OCI-LY7 (cell line): ENCODE data around the gene SFXN5. TPM values are rescaled to one million over a fixed set of nuclear protein-coding genes. Genes with fewer than 3 reads are reported as not detected.

Experiments
- BruUV-seq: library from RNA; stranded (reverse); fragments of 400-500 nt; replicated peaks from 2 replicates; lab custom pipeline; 2021; lab: Mats Ljungman, UMichigan
- CTCF ChIA-PET: fragments of 300-600 bp; sonication (Branson Sonifier 250); formaldehyde crosslinking; loops from one replicate; lab custom pipeline; 2022; ENCODE audit warnings: antibody characterized with exemption; ENCODE audit not compliant: unreplicated experiment; lab: Charles Lee
- POLR2A ChIA-PET: fragments of 300-600 bp; sonication (Branson Sonifier 250); formaldehyde crosslinking; loops from one replicate; lab custom pipeline; 2022; ENCODE audit warnings: antibody characterized with exemption; lab: Charles Lee
- DNase-seq: peaks from one replicate; pipeline ENCODE4 v3.0.0-alpha.2; 2015; ENCODE audit warnings: low spot score
- H2AFZ ChIP-seq: fragments of 200-600 bp; sonication (generic), shearing (Covaris generic); 2 replicates; pipeline ENCODE4 v1.6.1; 2014; ENCODE audit warnings: mild to moderate bottlenecking, antibody characterized with exemption, low read length, moderate library complexity
- H3K27ac ChIP-seq: fragments of 200-600 bp; sonication (generic); 2 replicates; pipeline ENCODE4 v1.5.1; 2014; ENCODE audit warnings: mixed run types, low read depth, mild to moderate bottlenecking, moderate library complexity, low read length, inconsistent platforms; ENCODE audit not compliant: poor library complexity, severe bottlenecking
- H3K36me3 ChIP-seq: fragments of 200-600 bp; sonication (generic); 2 replicates; pipeline ENCODE4 v1.6.1; 2014; ENCODE audit warnings: mild to moderate bottlenecking, antibody characterized with exemption, low read length, moderate library complexity, mixed read lengths; ENCODE audit not compliant: insufficient read depth
- H3K4me1 ChIP-seq: fragments of 200-600 bp; sonication (generic); 2 replicates; pipeline ENCODE4 v1.5.1; 2014; ENCODE audit warnings: mild to moderate bottlenecking, low read length; ENCODE audit not compliant: insufficient read depth, poor library complexity, severe bottlenecking
- H3K4me2 ChIP-seq: fragments of 200-600 bp; sonication (generic); 2 replicates; pipeline ENCODE4 v1.6.1; 2014; ENCODE audit warnings: mild to moderate bottlenecking, low read length
- H3K4me3 ChIP-seq: fragments of 200-600 bp; sonication (generic); 2 replicates; pipeline ENCODE4 v1.5.1; 2014; ENCODE audit warnings: mild to moderate bottlenecking, low read depth, low read length; ENCODE audit not compliant: poor library complexity, severe bottlenecking
- H3K79me2 ChIP-seq: fragments of 200-600 bp; sonication (generic); 2 replicates; pipeline ENCODE4 v1.6.1; 2016; ENCODE audit warnings: low read depth, mild to moderate bottlenecking, low read length, moderate library complexity, mixed read lengths; ENCODE audit not compliant: insufficient read depth
- H3K9me2 ChIP-seq: fragments of 200-600 bp; sonication (generic); 2 replicates; pipeline ENCODE4 v1.6.1; 2016; ENCODE audit warnings: mild to moderate bottlenecking, low read length, mixed read lengths; ENCODE audit not compliant: insufficient read depth
- H3K9me3 ChIP-seq: fragments of 200-600 bp; sonication (generic); 2 replicates; pipeline ENCODE4 v1.6.1; 2014; ENCODE audit warnings: mild to moderate bottlenecking, mixed run types, low read length, mixed read lengths
- H4K20me1 ChIP-seq: fragments of 200-600 bp; sonication (generic); 2 replicates; pipeline ENCODE4 v1.6.1; 2014; ENCODE audit warnings: mild to moderate bottlenecking, antibody characterized with exemption, low read length, moderate library complexity, mixed read lengths; ENCODE audit not compliant: insufficient read depth
- CTCF ChIP-seq: fragments of 200-600 bp; sonication (generic); conservative IDR thresholded peaks from 2 replicates; pipeline ENCODE4 v1.5.1; 2014; ENCODE audit warnings: mild to moderate bottlenecking, antibody characterized with exemption, low read length, moderate library complexity, mixed read lengths
- EZH2phosphoT487 ChIP-seq: fragments of 200-600 bp; sonication (generic); IDR thresholded peaks from 2 replicates; pipeline ENCODE4 v1.6.1; 2018; ENCODE audit warnings: low read depth, borderline replicate concordance, mild to moderate bottlenecking, mixed run types, antibody characterized with exemption, low read length, moderate library complexity, mixed read lengths
- intact Hi-C: fragments of 100-400 bp; cut with micrococcal nuclease; formaldehyde crosslinking; loops from one replicate; pipeline ENCODE4 v1.10.0; 2022; ENCODE audit not compliant: unreplicated experiment
- total RNA-seq, 2 experiments: library from RNA; depleted of rRNA in 1 of 2; stranded (reverse); fragments of >200 nt in 1 of 2; shearing (Covaris generic) in 1 of 2; gene quantifications; 2 replicates each; pipeline ENCODE4 v1.2.3, GENCODE V29; 2014 to 2022

SFXN5 gene
- total RNA-seq, 2 experiments from 2014 or later: 4.5 to 10.5 TPM

GRCh38 chr2:72897785-72898584 lies 173.5 kb downstream of the SFXN5 start:
- H2AFZ ChIP-seq: no peak overlapping the region
- intact Hi-C loops: no loop called here
- no peaks in the 10 kb centered on the region for H3K36me3 ChIP-seq
- DNase-seq: no peak
- H3K4me2 ChIP-seq: no peak overlapping the region
- no peaks in the 10 kb centered on the region for H3K9me3 ChIP-seq
- CTCF ChIA-PET: interaction anchor here (0.6 kb wide), 1 partner anchor 42 kb away, joined by 4 read pairs; no protein-coding TSS in a partner anchor
- no peaks in the 10 kb centered on the region for H3K79me2 ChIP-seq
- H3K4me3 ChIP-seq: no peak overlapping the region
- H3K27ac ChIP-seq: no peak overlapping the region
- H3K9me2 ChIP-seq: no peaks in the 10 kb centered on the region
- TF ChIP-seq CTCF (no peak), EZH2phosphoT487 (no peak)
- no peaks in the 10 kb centered on the region for H4K20me1 ChIP-seq
- H3K4me1 ChIP-seq: no peaks in the 10 kb centered on the region
- POLR2A ChIA-PET: no interaction called here
- BruUV-seq: no TSS peak

- no peaks in the 10 kb centered on the region for H3K4me1 ChIP-seq
- no peak overlapping the region for H3K4me3 ChIP-seq
- H3K9me2 ChIP-seq: no peaks in the 10 kb centered on the region
- no peak for DNase-seq
- intact Hi-C loops: no loop called here
- H3K36me3 ChIP-seq: no peaks in the 10 kb centered on the region
- H3K4me2 ChIP-seq: no peak overlapping the region
- ChIA-PET CTCF (no interaction called here), POLR2A (no interaction called here)
- no peak overlapping the region for H2AFZ ChIP-seq
- H3K9me3 ChIP-seq: no peaks in the 10 kb centered on the region
- H3K79me2 ChIP-seq: no peaks in the 10 kb centered on the region
- no peak overlapping the region for H3K27ac ChIP-seq
- no TSS peak for BruUV-seq
- H4K20me1 ChIP-seq: no peaks in the 10 kb centered on the region
- TF ChIP-seq EZH2phosphoT487: no peak
Observed at GRCh38 chr2:72896446-72896845, 175.1 kb downstream of the SFXN5 start.

- H3K79me2 ChIP-seq: no peaks in the 10 kb centered on the region
- CTCF ChIA-PET: interaction anchor here (1.1 kb wide), 1 partner anchor 9 kb away, joined by 3 read pairs; no protein-coding TSS in a partner anchor
- no peak for DNase-seq
- POLR2A ChIA-PET: no interaction called here
- no peak overlapping the region for H3K4me2 ChIP-seq
- H2AFZ ChIP-seq: no peak overlapping the region
- TF ChIP-seq CTCF: no peak
- TF ChIP-seq EZH2phosphoT487: no peak
- H3K27ac ChIP-seq: no peak overlapping the region
- intact Hi-C loops: no loop called here
- H3K4me3 ChIP-seq: no peak overlapping the region
- no peaks in the 10 kb centered on the region for H3K4me1 ChIP-seq
- no TSS peak for BruUV-seq
- H3K9me2 ChIP-seq: no peaks in the 10 kb centered on the region
- no peaks in the 10 kb centered on the region for H4K20me1 ChIP-seq
- H3K36me3 ChIP-seq: no peaks in the 10 kb centered on the region
- no peaks in the 10 kb centered on the region for H3K9me3 ChIP-seq
Observed at GRCh38 chr2:72895759-72896281, 175.7 kb downstream of the SFXN5 start.
